Upper lobe of right lung (tissue), 1 donor: ENCODE measurements around the gene PRKAB2. TPM values are rescaled to one million over a fixed set of nuclear protein-coding genes. Genes with fewer than 3 reads are reported as not detected.
"Not testable (repeated sequence)": the region's sequence is repeated elsewhere in the genome, so short reads cannot be mapped to it uniquely, and the experiment has no call there.

Experiments
- ATAC-seq: fragments of 200-7000 bp; cut with Tn5 transposase; one replicate; pipeline ENCODE4 v1.9.1; 2020; ENCODE audit warnings: mild to moderate bottlenecking, moderate library complexity
- DNase-seq: peaks from one replicate; pipeline ENCODE4 v3.0.0-alpha.2; 2020
- H3K27ac ChIP-seq: fragments of 200-600 bp; one replicate; pipeline ENCODE4 v1.8.0; 2022
- H3K27me3 ChIP-seq: fragments of 200-600 bp; one replicate; pipeline ENCODE4 v1.8.0; 2022; ENCODE audit warnings: mild to moderate bottlenecking
- H3K36me3 ChIP-seq: fragments of 200-600 bp; one replicate; pipeline ENCODE4 v1.8.0; 2022
- H3K4me1 ChIP-seq: fragments of 200-600 bp; one replicate; pipeline ENCODE4 v1.8.0; 2022
- H3K4me3 ChIP-seq: fragments of 200-600 bp; one replicate; pipeline ENCODE4 v1.8.0; 2022; ENCODE audit warnings: mild to moderate bottlenecking
- H3K9me3 ChIP-seq: fragments of 200-600 bp; one replicate; pipeline ENCODE4 v1.8.0; 2022
- CTCF ChIP-seq: fragments of 200-600 bp; IDR thresholded peaks from one replicate; pipeline ENCODE4 v1.8.0; 2022; ENCODE audit warnings: antibody characterized with exemption
- intact Hi-C: fragments of 100-400 bp; cut with DNase I; formaldehyde crosslinking; loops from one replicate; pipeline ENCODE4 v1.11.0; 2022
- total RNA-seq: library from RNA; stranded (reverse); fragmentation: NEBNext Ultra II Directional; extraction: Animal tissue kit (Norgen Biotek cat#: 25700); gene quantifications from one replicate; pipeline ENCODE4 v1.2.1, GENCODE V29; 2021
- donor health status: DM: no; HTN: yes; CAD: no; lungs with severe emphysema.

Gene PRKAB2
- total RNA-seq, 1 donor from 2014 or later = 12.3 TPM

GRCh38 chr1:147142886-147143285 is 29.4 kb downstream of the PRKAB2 start:
- H3K4me1 ChIP-seq = no peaks in the 10 kb centered on the region
- H3K27me3 ChIP-seq = no peaks in the 10 kb centered on the region
- no peak for DNase-seq
- intact Hi-C loops = no loop called here
- no peak overlapping the region for H3K27ac ChIP-seq
- no peak for TF ChIP-seq CTCF
- no peak overlapping the region for H3K4me3 ChIP-seq
- no peaks in the 10 kb centered on the region for H3K9me3 ChIP-seq
- ATAC-seq = no peak
- H3K36me3 ChIP-seq = no peaks in the 10 kb centered on the region

GRCh38 chr1:147130721-147131120 is 41.5 kb downstream of the PRKAB2 start:
- DNase-seq, H3K27me3 ChIP-seq: not testable (repeated sequence)

GRCh38 chr1:147129116-147129873 is 43.0 kb downstream of the PRKAB2 start:
- Histone ChIP-seq H3K27ac (no peak overlapping the region), H3K36me3 (no peaks in the 10 kb centered on the region), H3K27me3 (no peaks in the 10 kb centered on the region), H3K4me3 (no peak overlapping the region), H3K9me3 (no peaks in the 10 kb centered on the region), H3K4me1 (no peaks in the 10 kb centered on the region)
- no peak for ATAC-seq
- no peak for DNase-seq
- intact Hi-C loops = no loop called here
- no peak for TF ChIP-seq CTCF

More at GRCh38 chr1:147130721-147131120, 41.5 kb downstream of the PRKAB2 start:
- intact Hi-C loops, ATAC-seq, H3K4me1 ChIP-seq, H3K27ac ChIP-seq, H3K9me3 ChIP-seq, H3K4me3 ChIP-seq, H3K36me3 ChIP-seq: not testable (repeated sequence)

GRCh38 chr1:147124266-147124665 is 48.0 kb downstream of the PRKAB2 start:
- Histone ChIP-seq H3K27me3 (no peaks in the 10 kb centered on the region), H3K4me1 (no peaks in the 10 kb centered on the region), H3K27ac (no peak overlapping the region), H3K4me3 (no peak overlapping the region), H3K9me3 (no peaks in the 10 kb centered on the region), H3K36me3 (no peaks in the 10 kb centered on the region)
- TF ChIP-seq CTCF = no peak
- intact Hi-C loops = no loop called here
- DNase-seq (no peak), ATAC-seq (no peak)

GRCh38 chr1:147117109-147117508 is 55.2 kb downstream of the PRKAB2 start:
- DNase-seq = no peak
- H3K4me1 ChIP-seq = no peaks in the 10 kb centered on the region
- H3K27ac ChIP-seq = no peak overlapping the region
- no peaks in the 10 kb centered on the region for H3K9me3 ChIP-seq
- intact Hi-C loops = no loop called here
- H3K36me3 ChIP-seq = no peaks in the 10 kb centered on the region
- TF ChIP-seq CTCF = no peak
- no peak overlapping the region for H3K4me3 ChIP-seq
- no peaks in the 10 kb centered on the region for H3K27me3 ChIP-seq
- ATAC-seq = no peak

- ATAC-seq = no peak
- H3K4me1 ChIP-seq = no peaks in the 10 kb centered on the region
- no peaks in the 10 kb centered on the region for H3K9me3 ChIP-seq
- TF ChIP-seq CTCF = no peak
- no peak for DNase-seq
- no peak overlapping the region for H3K27ac ChIP-seq
- intact Hi-C loops = no loop called here
- no peak overlapping the region for H3K4me3 ChIP-seq
- no peaks in the 10 kb centered on the region for H3K27me3 ChIP-seq
- no peaks in the 10 kb centered on the region for H3K36me3 ChIP-seq
Observed at GRCh38 chr1:147115496-147115895, 56.8 kb downstream of the PRKAB2 start.

GRCh38 chr1:147115079-147115478 is 57.2 kb downstream of the PRKAB2 start:
- ATAC-seq, H3K27me3 ChIP-seq, DNase-seq, H3K4me1 ChIP-seq, H3K36me3 ChIP-seq, H3K4me3 ChIP-seq, intact Hi-C loops, H3K27ac ChIP-seq, H3K9me3 ChIP-seq: not testable (repeated sequence)

- H3K27me3 ChIP-seq, intact Hi-C loops, H3K9me3 ChIP-seq, H3K27ac ChIP-seq, H3K4me3 ChIP-seq, DNase-seq, H3K36me3 ChIP-seq, ATAC-seq, H3K4me1 ChIP-seq: not testable (repeated sequence)
Observed at GRCh38 chr1:147114353-147114752, 57.9 kb downstream of the PRKAB2 start.
